ENCODE data around the gene NWD2.

Gene NWD2

GRCh38 chr4:37236165-37236564, 8.4 kb upstream of the NWD2 start:
- peaks cover 3% of the 10 kb centered on the region; the same call in 1 of the 2 replicates for H3K4me1 ChIP-seq (ENCODE audit: control insufficient read depth, insufficient read depth, low read length)
- no peak overlapping the region for H3K4me3 ChIP-seq (ENCODE audit: low read depth, low read length)
- H3K27me3 ChIP-seq (ENCODE audit: control insufficient read depth, insufficient read depth, low read length), result peaks cover 22% of the 10 kb centered on the region
- H3K36me3 ChIP-seq (ENCODE audit: control insufficient read depth, insufficient read depth, low read length), result no peaks in the 10 kb centered on the region
- H3K9ac ChIP-seq (ENCODE audit: low read depth, low read length), result no peak overlapping the region
- no peak overlapping the region for H3K27ac ChIP-seq (ENCODE audit: low read depth, low read length)
- H3K9me3 ChIP-seq (ENCODE audit: control insufficient read depth, insufficient read depth, low read length), result no peaks in the 10 kb centered on the region

GRCh38 chr4:37241647-37242046, 2.9 kb upstream of the NWD2 start:
- Histone ChIP-seq H3K9ac (ENCODE audit: low read depth, low read length) (no peak overlapping the region), H3K27me3 (ENCODE audit: control insufficient read depth, insufficient read depth, low read length) (peaks cover 77% of the 10 kb centered on the region), H3K36me3 (ENCODE audit: control insufficient read depth, insufficient read depth, low read length) (no peaks in the 10 kb centered on the region), H3K4me3 (ENCODE audit: low read depth, low read length) (no peak overlapping the region), H3K27ac (ENCODE audit: low read depth, low read length) (no peak overlapping the region), H3K4me1 (ENCODE audit: control insufficient read depth, insufficient read depth, low read length) (peaks cover 11% of the 10 kb centered on the region), H3K9me3 (ENCODE audit: control insufficient read depth, insufficient read depth, low read length) (no peaks in the 10 kb centered on the region)

- peaks cover 91% of the 10 kb centered on the region for H3K27me3 ChIP-seq (ENCODE audit: control insufficient read depth, insufficient read depth, low read length)
Measured at GRCh38 chr4:37243051-37243450, 1.5 kb upstream of the NWD2 start.

GRCh38 chr4:37243722-37244582, 591 bp upstream of the NWD2 start:
- Histone ChIP-seq H3K36me3 (ENCODE audit: control insufficient read depth, insufficient read depth, low read length) (no peaks in the 10 kb centered on the region), H3K4me3 (ENCODE audit: low read depth, low read length) (peak overlapping the region; percentile 67), H3K4me1 (ENCODE audit: control insufficient read depth, insufficient read depth, low read length) (peaks cover 8% of the 10 kb centered on the region), H3K27me3 (ENCODE audit: control insufficient read depth, insufficient read depth, low read length) (peaks cover 96% of the 10 kb centered on the region), H3K9me3 (ENCODE audit: control insufficient read depth, insufficient read depth, low read length) (no peaks in the 10 kb centered on the region), H3K9ac (ENCODE audit: low read depth, low read length) (no peak overlapping the region), H3K27ac (ENCODE audit: low read depth, low read length) (no peak overlapping the region)

More at GRCh38 chr4:37243051-37243450, 1.5 kb upstream of the NWD2 start:
- no peak overlapping the region for H3K4me3 ChIP-seq (ENCODE audit: low read depth, low read length)
- no peak overlapping the region for H3K27ac ChIP-seq (ENCODE audit: low read depth, low read length)
- H3K9me3 ChIP-seq (ENCODE audit: control insufficient read depth, insufficient read depth, low read length), result no peaks in the 10 kb centered on the region
- H3K9ac ChIP-seq (ENCODE audit: low read depth, low read length), result no peak overlapping the region
- no peaks in the 10 kb centered on the region for H3K36me3 ChIP-seq (ENCODE audit: control insufficient read depth, insufficient read depth, low read length)
- peaks cover 11% of the 10 kb centered on the region for H3K4me1 ChIP-seq (ENCODE audit: control insufficient read depth, insufficient read depth, low read length)

GRCh38 chr4:37245391-37245954, 930 bp downstream of the NWD2 start:
- Histone ChIP-seq H3K9ac (ENCODE audit: low read depth, low read length) (no peak overlapping the region), H3K36me3 (ENCODE audit: control insufficient read depth, insufficient read depth, low read length) (no peaks in the 10 kb centered on the region), H3K4me3 (ENCODE audit: low read depth, low read length) (peak overlapping the region; percentile 67), H3K27me3 (ENCODE audit: control insufficient read depth, insufficient read depth, low read length) (peaks cover 84% of the 10 kb centered on the region), H3K27ac (ENCODE audit: low read depth, low read length) (no peak overlapping the region), H3K4me1 (ENCODE audit: control insufficient read depth, insufficient read depth, low read length) (peaks cover 8% of the 10 kb centered on the region), H3K9me3 (ENCODE audit: control insufficient read depth, insufficient read depth, low read length) (no peaks in the 10 kb centered on the region)

- Histone ChIP-seq H3K9ac (ENCODE audit: low read depth, low read length) (no peak overlapping the region), H3K36me3 (ENCODE audit: control insufficient read depth, insufficient read depth, low read length) (no peaks in the 10 kb centered on the region), H3K4me1 (ENCODE audit: control insufficient read depth, insufficient read depth, low read length) (peaks cover 8% of the 10 kb centered on the region), H3K9me3 (ENCODE audit: control insufficient read depth, insufficient read depth, low read length) (no peaks in the 10 kb centered on the region), H3K27ac (ENCODE audit: low read depth, low read length) (no peak overlapping the region), H3K27me3 (ENCODE audit: control insufficient read depth, insufficient read depth, low read length) (peaks cover 70% of the 10 kb centered on the region), H3K4me3 (ENCODE audit: low read depth, low read length) (no peak overlapping the region)
Measured at GRCh38 chr4:37246891-37247290, 2.3 kb downstream of the NWD2 start.

- Histone ChIP-seq H3K36me3 (ENCODE audit: control insufficient read depth, insufficient read depth, low read length) (no peaks in the 10 kb centered on the region), H3K9me3 (ENCODE audit: control insufficient read depth, insufficient read depth, low read length) (no peaks in the 10 kb centered on the region), H3K4me3 (ENCODE audit: low read depth, low read length) (no peak overlapping the region), H3K27me3 (ENCODE audit: control insufficient read depth, insufficient read depth, low read length) (no peaks in the 10 kb centered on the region), H3K4me1 (ENCODE audit: control insufficient read depth, insufficient read depth, low read length) (no peaks in the 10 kb centered on the region), H3K27ac (ENCODE audit: low read depth, low read length) (no peak overlapping the region), H3K9ac (ENCODE audit: low read depth, low read length) (no peak overlapping the region)
Measured at GRCh38 chr4:37258221-37258620, 13.7 kb downstream of the NWD2 start.

GRCh38 chr4:37268319-37268718, 23.8 kb downstream of the NWD2 start:
- H3K27ac ChIP-seq (ENCODE audit: low read depth, low read length), result no peak overlapping the region
- no peaks in the 10 kb centered on the region for H3K4me1 ChIP-seq (ENCODE audit: control insufficient read depth, insufficient read depth, low read length)
- H3K4me3 ChIP-seq (ENCODE audit: low read depth, low read length), result no peak overlapping the region
- no peaks in the 10 kb centered on the region for H3K27me3 ChIP-seq (ENCODE audit: control insufficient read depth, insufficient read depth, low read length)
- H3K9ac ChIP-seq (ENCODE audit: low read depth, low read length), result no peak overlapping the region
- no peaks in the 10 kb centered on the region for H3K9me3 ChIP-seq (ENCODE audit: control insufficient read depth, insufficient read depth, low read length)
- no peaks in the 10 kb centered on the region for H3K36me3 ChIP-seq (ENCODE audit: control insufficient read depth, insufficient read depth, low read length)

- Histone ChIP-seq H3K9ac (ENCODE audit: low read depth, low read length) (no peak overlapping the region), H3K4me3 (ENCODE audit: low read depth, low read length) (no peak overlapping the region), H3K27ac (ENCODE audit: low read depth, low read length) (no peak overlapping the region), H3K36me3 (ENCODE audit: control insufficient read depth, insufficient read depth, low read length) (no peaks in the 10 kb centered on the region), H3K27me3 (ENCODE audit: control insufficient read depth, insufficient read depth, low read length) (no peaks in the 10 kb centered on the region), H3K9me3 (ENCODE audit: control insufficient read depth, insufficient read depth, low read length) (no peaks in the 10 kb centered on the region), H3K4me1 (ENCODE audit: control insufficient read depth, insufficient read depth, low read length) (no peaks in the 10 kb centered on the region)
Measured at GRCh38 chr4:37279121-37279520, 34.6 kb downstream of the NWD2 start.

- Histone ChIP-seq H3K27me3 (ENCODE audit: control insufficient read depth, insufficient read depth, low read length) (no peaks in the 10 kb centered on the region), H3K27ac (ENCODE audit: low read depth, low read length) (no peak overlapping the region), H3K9me3 (ENCODE audit: control insufficient read depth, insufficient read depth, low read length) (no peaks in the 10 kb centered on the region), H3K4me3 (ENCODE audit: low read depth, low read length) (no peak overlapping the region), H3K9ac (ENCODE audit: low read depth, low read length) (no peak overlapping the region), H3K36me3 (ENCODE audit: control insufficient read depth, insufficient read depth, low read length) (no peaks in the 10 kb centered on the region), H3K4me1 (ENCODE audit: control insufficient read depth, insufficient read depth, low read length) (no peaks in the 10 kb centered on the region)
Measured at GRCh38 chr4:37279894-37280592, 35.5 kb downstream of the NWD2 start.

GRCh38 chr4:37299468-37299867, 54.9 kb downstream of the NWD2 start:
- Histone ChIP-seq H3K27ac (ENCODE audit: low read depth, low read length) (no peak overlapping the region), H3K27me3 (ENCODE audit: control insufficient read depth, insufficient read depth, low read length) (no peaks in the 10 kb centered on the region), H3K9ac (ENCODE audit: low read depth, low read length) (no peak overlapping the region), H3K4me1 (ENCODE audit: control insufficient read depth, insufficient read depth, low read length) (peaks cover 7% of the 10 kb centered on the region; the same call in 1 of the 2 replicates), H3K4me3 (ENCODE audit: low read depth, low read length) (no peak overlapping the region), H3K9me3 (ENCODE audit: control insufficient read depth, insufficient read depth, low read length) (0 out of 2 replicates have a peak, but pooled peaks cover 3% of the 10 kb centered on the region), H3K36me3 (ENCODE audit: control insufficient read depth, insufficient read depth, low read length) (no peaks in the 10 kb centered on the region)
